NCI-H1417 treated with DMSO at 0.1 percent for 48 hours (cell line): Measurements from ENCODE around the gene DDX51.
"Not testable (repeated sequence)": the region's sequence is repeated elsewhere in the genome, so short reads cannot be mapped to it uniquely, and the experiment has no call there.

Source experiments
- DNase-seq: peaks from one replicate; lab custom pipeline; 2025; lab: John Stamatoyannopoulos, UW

The DDX51 gene

DNA sequence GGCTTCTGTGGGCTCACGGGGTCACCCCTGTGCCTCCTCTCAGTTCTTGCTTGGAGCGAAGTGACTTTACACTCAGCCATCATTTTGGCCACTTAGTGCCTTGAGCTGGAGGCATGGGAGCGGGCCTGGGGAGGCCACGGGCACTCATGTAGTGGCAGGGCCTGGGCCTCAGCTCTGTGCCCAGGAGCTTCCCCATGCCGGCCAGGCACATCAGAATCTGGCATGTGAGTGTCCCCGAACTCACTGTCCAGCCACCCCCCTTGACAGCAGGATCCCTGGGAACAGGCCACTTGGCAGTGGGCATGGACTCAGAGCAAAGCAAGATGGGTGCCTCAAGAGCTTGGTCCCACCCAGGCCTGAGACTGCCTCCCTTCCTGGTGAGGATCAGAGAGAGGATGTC, 29.5 kb downstream of the DDX51 start:
- DNase-seq: no peak

DNA sequence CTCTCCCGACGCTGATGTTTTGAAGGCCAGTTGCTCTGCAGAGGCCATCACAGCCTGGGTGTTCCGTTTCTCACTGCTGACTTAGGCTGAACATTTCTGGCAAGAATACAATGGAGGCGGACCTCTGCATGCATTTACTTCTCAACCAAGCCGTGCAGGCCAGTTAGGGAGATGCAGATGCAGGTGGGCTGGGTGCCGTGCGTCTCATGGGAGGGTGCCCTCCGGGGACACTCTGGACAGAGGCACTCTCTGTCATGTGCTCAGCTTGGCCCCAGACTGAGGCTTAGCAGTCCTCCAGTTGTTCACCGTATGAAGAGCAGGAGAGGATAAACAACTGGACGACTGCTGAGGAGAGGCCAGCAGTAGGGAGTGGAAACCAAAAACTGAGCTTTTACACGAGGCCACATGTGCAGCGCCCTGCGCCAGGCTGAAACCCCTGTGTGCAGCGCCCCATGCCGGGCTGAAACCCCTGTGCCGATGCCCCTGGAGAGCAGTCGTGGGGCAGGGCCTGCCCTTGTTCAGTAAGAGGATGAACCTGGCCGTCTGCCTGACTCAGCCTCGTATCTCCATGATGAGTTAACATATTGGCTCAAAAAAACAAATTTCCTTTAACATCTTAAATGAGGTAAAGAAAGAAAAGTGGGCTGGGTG, 32.3 kb downstream of the DDX51 start:
- no peak for DNase-seq

DNA sequence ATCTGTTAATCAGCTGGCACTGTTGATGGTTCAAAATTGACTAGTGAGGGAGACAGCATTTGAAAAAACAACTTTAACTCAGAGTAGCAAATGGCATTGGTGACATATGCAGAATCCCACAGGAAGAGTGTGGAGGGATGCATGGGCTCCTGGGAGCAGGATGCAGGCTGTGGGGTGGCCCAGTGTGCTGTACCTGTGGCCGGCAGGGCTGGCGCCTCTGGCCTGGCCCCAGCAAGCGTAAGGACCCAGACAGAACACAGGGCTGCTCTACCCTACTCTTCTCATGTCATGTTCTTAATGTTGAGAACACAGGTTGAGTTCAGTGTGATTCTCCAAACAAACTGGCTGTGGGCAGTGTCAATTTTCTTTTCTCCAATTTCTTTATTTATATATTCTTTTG, 33.4 kb downstream of the DDX51 start:
- no peak for DNase-seq

DNA sequence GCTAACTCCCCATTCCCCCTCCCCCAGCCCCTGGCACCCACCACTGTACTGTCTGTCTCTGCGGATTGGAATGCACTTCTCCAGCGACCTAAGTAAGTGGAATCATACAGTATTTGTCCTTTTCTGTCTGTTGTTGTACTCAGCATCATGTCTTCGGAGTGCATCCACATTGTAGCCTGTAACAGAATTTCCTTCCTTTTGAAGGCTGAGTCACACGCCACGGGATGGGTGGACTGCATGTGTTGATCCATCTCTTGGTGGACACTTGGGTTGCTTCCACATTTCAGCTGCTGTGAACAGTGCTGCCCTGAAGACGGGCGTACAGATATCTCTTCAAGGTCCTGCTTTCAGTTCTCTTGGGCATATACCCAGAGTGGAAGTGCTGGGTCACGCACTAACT, 34.4 kb downstream of the DDX51 start:
- no peak for DNase-seq

DNA sequence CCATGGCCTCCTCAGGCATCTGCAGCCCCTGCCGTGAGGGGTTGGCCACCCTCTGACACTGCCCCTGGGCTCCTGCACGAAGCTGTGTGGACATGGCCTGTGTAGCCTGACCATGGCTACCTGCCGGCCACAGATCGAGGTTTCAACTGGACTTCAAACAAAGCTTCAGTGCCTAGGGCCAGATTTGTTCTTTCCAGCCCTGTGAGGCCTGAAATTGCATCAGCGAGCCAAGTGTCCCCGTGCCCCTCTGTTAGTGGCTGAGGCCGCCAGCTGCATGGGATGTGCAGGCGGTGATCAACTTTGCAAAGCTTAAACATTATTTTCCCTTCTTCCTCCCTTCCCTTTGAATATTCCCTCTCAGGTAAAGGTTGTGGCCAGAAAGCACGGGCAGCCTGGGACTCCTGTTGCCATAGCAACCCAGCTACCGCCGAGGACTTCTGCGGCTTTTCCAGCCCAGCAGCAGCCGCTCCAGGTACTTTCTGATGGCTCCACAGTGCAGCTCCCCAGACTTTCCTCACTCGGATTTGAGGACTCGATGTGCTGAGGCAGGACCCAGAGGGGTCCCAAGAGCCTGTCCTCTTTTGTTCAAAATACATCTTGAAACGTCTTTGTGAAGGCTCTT, 35.8 kb downstream of the DDX51 start:
- no peak for DNase-seq

DNA sequence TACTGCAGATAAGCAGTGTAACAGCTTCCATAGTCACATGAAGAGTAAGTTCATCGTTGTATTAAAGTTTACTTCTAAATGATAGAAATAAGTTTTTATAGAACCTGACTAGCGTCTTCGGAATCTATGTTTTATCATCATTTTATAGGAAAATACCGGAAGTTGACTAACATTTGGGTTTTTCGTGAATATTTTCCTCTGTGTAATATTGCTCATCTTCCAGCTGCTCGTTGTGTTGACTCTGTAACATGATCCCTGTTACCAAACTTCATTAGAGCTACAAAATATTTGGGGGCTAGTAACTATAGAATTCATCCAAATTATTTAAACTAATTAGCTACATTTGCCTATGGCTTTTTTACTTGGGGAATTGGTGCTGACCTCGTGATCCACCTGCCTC, 37.2 kb downstream of the DDX51 start:
- DNase-seq: no peak

DNA sequence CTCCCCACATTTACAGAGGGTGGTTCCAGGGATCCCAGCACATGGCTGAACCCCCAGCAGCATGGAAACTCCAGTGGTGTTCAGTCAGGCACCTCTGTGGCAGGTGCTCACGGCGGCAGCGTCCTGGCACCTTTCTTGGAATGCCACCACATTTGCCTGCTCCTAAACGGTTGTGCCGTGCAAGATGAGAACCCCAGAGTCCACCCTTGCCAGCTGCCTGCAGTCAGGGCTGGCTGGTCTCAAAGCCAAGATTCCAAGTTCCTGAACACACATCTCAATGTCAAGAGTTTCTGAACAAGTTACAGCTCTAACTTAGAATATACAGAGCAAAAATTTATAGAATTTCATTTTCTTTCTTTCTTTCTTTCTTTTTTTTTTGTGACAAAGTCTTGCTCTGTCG, 38.7 kb downstream of the DDX51 start:
- no peak for DNase-seq

DNA sequence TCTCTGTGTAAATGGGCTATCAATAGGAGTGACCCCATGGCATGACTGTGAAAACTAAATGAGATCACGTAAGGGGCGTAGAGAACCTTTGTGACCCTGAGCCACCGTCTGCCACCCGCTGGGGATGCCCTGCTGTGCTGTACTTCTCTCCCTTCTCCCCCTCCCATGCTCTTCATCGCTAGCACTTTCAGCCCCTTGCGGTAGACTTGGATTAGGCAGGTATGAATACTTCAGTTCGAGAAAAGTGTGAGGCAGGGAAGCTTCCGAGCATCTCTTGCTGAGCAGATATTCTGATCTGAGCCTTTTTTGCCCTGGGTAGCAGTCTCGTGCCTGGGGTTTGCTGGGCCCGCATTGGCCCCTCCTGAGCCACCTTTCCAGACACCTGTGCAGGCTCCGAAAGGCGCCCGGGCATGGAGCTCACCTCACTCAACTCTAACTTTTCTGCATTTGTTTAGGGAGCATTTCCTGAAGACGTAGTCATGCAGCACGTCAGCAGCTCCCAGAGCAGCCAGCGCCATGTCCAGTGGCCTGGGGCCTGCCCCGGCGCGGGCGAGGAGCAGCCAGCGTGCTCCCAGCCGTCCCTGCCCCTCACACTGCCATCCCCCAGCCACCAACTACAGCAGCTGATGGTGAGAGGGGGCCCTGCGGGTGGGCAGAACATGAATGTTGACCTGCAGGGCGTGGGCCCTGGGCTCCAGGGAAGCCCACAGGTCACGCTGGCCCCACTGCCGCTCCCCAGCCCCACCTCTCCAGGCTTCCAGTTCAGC, 40.4 kb downstream of the DDX51 start:
- no peak for DNase-seq

DNA sequence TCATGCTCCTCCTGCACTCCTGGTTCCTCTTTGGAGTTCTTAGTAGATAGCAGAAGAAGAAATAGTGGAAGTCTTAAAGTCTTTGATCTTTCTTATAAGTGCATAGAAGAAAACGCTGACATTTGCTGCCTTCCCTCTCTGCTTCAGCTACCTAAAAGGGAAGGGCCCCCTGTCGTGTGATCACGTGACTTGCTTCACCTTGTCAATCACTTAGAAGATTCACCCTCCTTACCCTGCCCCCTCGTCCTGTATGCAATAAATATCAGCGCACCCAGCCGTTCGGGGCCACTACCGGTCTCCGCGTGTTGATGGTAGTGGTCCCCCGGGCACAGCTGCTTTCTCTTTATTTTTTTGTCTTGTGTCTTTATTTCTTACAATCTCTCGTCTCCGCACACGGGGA, 41.0 kb downstream of the DDX51 start:
- not testable (repeated sequence) for DNase-seq

DNA sequence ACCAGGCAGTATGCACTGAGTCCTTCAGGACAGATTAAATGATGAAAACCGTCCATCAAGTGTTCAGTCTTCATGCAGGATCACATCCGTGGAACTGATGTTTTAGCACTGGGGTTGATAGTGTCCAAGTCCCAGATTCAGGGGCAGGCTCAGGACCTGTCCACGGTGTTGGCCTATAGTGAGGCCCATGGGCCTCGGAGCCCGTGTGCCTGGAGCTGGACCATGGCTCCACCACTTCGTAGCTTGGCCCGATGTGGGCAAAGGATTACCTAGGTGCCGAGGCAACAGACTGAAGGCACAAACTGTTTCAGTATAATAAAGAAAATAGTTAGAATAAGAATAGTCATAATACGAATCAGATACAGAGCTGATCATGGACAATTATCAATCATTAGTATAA, 41.8 kb downstream of the DDX51 start:
- no peak for DNase-seq

DNA sequence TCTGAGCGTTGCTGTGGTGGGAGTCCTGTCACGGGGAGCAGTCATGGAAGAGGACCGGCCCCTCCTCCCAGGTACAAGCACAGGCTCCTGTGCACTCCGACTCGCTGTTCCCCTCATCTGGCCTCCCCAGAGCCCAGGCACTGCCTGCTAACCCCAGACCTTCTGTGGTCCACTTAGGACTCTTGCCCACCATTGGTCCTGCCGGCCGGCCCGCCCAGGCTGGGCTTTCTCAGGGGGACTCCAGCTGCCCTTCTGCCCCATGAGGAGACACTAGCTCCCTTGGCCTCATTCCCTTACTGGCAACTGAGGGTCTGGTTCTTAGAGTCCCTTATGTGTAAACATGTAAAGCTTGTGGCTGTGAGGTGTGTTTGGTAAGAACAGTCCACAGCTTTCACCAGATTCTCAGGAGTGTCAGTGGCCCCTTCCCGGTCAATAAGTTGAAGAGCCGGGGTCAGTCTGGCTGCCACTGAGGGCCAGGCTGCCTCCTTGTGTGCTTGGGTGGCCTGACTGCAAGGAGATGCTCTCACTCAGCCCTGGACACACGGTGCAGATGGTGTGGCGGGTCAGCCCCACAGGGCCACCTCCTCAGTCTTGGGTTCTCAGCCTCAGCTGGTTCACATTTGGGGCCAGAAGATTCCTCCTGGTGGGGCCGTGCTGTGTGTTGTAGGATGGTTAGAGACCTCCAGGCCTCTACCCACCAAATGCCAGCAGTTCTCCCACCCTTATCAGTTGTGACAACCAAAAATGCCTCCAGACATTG, 43.6 kb downstream of the DDX51 start:
- no peak for DNase-seq

DNA sequence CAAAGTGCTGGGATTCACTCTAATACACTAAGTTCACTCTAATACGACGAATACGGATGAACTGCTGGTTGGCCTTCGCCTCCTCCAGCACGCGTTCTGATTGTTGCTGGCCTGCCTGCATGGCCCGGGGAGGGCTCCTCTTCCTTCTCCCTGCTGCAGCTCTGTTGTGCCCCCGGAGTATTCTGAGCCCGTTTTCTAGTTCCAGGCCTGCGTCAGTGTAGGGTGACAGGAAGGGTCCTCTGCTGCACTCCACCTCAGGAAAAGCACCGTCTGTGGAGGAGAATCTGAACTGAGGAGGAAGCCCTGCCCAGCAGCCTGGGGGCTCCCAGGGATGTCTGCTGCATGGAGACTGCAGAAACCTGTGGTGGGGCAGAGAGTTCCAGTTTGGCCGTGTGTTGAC, 44.4 kb downstream of the DDX51 start:
- DNase-seq: no peak

DNA sequence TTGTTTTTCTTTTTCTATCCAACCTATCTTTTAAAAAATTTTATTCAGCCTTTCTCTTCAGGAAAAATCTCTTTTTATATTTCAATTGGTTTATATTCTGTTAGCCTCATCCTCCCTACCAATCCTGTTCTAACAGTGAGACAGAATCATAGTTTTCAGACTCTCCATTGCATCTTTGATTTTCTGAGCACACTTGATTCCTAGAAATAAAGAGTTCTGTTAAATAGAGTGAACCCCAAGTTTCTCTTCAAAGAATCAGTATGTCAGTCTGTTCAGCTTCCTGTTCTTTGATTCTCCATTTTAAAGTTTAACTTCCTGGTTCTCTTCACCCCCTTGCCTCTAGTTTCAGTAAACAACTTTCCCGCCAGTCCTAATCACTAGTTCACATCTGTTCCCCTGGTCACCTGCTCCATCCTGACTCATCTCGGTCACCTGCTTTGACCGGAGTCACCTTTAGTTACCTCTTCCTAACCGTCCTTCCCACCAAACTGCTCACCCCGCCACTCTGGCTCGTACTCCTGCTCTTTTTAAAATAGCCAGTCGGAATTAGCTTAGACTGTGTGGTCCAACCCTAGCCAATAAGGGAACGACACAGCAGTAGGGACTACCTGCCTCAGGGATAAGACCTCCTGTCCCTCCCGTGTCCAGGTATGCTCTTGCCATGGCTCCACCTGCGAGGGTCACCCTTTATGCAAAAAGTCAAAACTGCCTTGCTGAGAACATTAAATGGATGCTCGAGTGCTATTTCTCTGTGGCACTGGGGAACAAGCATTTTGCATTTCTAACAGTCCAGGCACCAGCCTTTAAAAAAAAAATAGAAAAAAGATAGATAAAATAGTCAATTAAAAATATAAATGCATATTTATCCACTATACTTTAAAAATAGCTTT, 48.4 kb downstream of the DDX51 start:
- DNase-seq: no peak

DNA sequence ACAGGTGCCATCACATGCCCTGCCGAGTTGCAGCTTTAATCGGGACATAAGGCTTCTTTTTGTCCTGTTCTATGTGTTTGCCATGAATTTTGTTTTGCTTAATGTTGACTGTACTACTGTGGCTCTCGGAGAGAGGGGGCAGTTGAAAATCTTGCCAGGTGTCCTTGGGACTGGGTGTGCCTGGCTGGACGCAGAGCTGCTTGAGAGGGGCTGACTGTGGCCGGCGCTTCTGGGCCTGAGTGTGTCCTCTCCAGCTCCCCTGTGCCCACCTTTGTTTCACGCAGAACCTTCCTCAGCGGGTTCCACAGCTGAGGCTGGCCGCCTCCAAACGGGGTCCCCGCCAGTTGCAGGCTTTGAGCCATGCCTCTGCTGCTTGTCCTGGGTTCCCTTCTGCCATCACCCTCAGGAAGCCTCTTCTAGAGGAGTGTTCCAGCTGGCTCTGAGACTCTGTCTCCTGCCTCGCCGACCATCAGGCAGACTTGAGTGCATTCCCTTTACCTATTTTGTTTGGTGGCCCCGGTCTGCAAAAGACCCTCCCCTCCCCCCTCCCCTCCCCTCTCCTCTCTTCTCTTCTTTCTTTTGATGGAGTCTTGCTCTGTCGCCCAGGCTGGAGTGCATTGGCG, 49.7 kb downstream of the DDX51 start:
- no peak for DNase-seq

DNA sequence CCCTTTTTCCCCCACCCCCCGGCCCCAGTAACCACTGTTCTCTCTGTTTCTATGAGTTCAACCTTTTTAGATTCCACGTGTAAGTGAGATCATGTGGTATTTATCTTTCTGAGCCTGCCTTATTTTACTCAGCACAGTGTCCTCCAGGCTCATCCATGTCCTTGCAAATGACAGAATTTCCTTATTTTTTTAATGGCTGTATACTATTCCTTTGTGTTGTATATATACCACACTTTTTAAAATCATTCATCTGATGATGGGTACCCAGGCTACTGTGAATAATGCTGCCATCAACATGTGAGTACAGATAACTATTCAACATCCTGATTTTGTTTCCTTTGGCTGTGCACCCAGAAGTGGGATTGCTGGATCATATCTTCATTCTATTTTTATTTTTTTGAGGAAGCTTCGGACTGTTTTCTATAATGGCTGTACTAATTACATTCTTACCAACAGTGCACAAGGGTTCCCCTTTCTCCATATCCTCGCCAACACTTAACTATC, 54.7 kb downstream of the DDX51 start:
- no peak for DNase-seq
